ENCODE measurements around the gene TXNIP. TPM values are rescaled to one million over a fixed set of nuclear protein-coding genes. Genes with fewer than 3 reads are reported as not detected.

Gene TXNIP
- total and polyA plus RNA-seq, 2 experiments from 2014 or later = 22.8 to 29.1 TPM

DNA sequence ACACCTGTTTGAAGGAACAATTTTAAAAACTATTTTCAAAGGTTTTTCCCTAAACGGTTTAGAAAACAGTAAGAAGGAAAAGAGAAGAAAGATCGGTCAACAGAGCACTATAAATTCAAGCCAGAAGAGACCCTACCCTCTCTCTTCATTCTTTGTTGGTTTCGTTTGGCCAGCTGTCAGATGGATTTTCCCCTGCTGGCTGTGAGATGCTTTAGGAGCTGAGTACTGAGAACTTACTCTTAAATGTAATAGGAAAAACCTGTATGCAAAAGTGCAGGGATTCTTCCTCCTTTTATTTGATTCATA lies 1.3 kb upstream of the TXNIP start (continued):
- TF ChIP-seq, protein P1, sequence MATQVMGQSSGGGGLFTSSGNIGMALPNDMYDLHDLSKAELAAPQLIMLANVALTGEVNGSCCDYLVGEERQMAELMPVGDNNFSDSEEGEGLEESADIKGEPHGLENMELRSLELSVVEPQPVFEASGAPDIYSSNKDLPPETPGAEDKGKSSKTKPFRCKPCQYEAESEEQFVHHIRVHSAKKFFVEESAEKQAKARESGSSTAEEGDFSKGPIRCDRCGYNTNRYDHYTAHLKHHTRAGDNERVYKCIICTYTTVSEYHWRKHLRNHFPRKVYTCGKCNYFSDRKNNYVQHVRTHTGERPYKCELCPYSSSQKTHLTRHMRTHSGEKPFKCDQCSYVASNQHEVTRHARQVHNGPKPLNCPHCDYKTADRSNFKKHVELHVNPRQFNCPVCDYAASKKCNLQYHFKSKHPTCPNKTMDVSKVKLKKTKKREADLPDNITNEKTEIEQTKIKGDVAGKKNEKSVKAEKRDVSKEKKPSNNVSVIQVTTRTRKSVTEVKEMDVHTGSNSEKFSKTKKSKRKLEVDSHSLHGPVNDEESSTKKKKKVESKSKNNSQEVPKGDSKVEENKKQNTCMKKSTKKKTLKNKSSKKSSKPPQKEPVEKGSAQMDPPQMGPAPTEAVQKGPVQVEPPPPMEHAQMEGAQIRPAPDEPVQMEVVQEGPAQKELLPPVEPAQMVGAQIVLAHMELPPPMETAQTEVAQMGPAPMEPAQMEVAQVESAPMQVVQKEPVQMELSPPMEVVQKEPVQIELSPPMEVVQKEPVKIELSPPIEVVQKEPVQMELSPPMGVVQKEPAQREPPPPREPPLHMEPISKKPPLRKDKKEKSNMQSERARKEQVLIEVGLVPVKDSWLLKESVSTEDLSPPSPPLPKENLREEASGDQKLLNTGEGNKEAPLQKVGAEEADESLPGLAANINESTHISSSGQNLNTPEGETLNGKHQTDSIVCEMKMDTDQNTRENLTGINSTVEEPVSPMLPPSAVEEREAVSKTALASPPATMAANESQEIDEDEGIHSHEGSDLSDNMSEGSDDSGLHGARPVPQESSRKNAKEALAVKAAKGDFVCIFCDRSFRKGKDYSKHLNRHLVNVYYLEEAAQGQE (IDR thresholded peaks at IDR 0.05; ENCODE audit: unreplicated experiment) = no peak
- TF ChIP-seq POLR2AphosphoS5 (IDR thresholded peaks at IDR 0.05; ENCODE audit: low read depth) (no peak), EZH2 (IDR thresholded peaks at IDR 0.05; ENCODE audit: low read depth, unreplicated experiment) (no peak), NANOG (IDR thresholded peaks at IDR 0.05; ENCODE audit: borderline replicate concordance) (no peak), JUNB (IDR thresholded peaks at IDR 0.05; ENCODE audit: unreplicated experiment) (no peak), STAT1 (IDR thresholded peaks at IDR 0.05; ENCODE audit: unreplicated experiment) (no peak), EZH2phosphoT487 (IDR thresholded peaks at IDR 0.05; ENCODE audit: unreplicated experiment) (no peak), ZNF331 (CRISPR knock-in tag; IDR thresholded peaks at IDR 0.05; ENCODE audit: low read depth) (no peak), CREB1 (CRISPR knock-in tag; IDR thresholded peaks at IDR 0.05; ENCODE audit: low read depth) (no peak)
- TF ChIP-seq, protein P2, sequence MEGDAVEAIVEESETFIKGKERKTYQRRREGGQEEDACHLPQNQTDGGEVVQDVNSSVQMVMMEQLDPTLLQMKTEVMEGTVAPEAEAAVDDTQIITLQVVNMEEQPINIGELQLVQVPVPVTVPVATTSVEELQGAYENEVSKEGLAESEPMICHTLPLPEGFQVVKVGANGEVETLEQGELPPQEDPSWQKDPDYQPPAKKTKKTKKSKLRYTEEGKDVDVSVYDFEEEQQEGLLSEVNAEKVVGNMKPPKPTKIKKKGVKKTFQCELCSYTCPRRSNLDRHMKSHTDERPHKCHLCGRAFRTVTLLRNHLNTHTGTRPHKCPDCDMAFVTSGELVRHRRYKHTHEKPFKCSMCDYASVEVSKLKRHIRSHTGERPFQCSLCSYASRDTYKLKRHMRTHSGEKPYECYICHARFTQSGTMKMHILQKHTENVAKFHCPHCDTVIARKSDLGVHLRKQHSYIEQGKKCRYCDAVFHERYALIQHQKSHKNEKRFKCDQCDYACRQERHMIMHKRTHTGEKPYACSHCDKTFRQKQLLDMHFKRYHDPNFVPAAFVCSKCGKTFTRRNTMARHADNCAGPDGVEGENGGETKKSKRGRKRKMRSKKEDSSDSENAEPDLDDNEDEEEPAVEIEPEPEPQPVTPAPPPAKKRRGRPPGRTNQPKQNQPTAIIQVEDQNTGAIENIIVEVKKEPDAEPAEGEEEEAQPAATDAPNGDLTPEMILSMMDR (conservative IDR thresholded peaks at IDR 0.05; ENCODE audit: low read depth in 2 of 2) = no peak

DNA sequence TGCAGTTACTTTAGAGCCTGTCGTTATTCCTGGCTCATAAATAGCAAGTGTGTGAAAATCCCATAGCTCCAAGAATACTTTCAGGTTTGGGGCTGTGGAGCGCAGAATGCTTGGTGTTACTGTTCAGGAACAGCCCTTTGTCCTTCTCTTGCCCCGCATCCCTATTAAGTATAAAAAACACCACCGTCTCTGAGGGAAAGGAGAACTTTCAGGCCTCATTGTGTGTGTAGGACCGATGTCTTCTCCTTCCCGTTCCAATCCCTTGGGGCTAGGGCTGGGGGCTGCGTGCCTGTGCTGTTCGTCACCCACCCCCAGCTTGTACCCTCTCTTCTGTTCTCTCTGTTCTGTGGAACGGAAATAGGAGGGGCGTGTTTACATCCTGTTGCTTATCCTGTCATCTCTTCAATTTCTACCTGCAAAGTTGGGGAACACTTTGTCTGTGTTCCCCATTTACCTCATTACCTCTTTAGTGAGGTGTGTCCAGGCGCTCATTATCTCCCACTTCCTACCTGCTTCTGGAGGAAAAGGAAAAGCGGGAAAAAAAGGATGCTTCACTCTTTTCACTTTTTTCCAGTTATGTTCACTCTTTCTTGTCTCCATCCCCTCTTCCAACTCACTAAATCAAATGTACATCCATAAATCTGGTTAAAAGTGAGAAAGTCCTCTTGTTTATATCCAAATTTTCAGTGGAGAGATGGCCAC lies 788 bp upstream of the TXNIP start:
- Histone ChIP-seq H3F3A (replicated peaks; ENCODE audit: low read depth) (peaks cover 5% of the 10 kb centered on the region), H3K79me2 (replicated peaks; ENCODE audit: insufficient read depth) (peaks cover 18% of the 10 kb centered on the region), H3K27me3 (ENCODE audit: insufficient read depth) (no peaks in the 10 kb centered on the region), H4K20me1 (replicated peaks; ENCODE audit: insufficient read depth) (no peaks in the 10 kb centered on the region), H3K4me3 (peak overlapping the region; percentile 75), H3K9me2 (ENCODE audit: insufficient read depth) (no peaks in the 10 kb centered on the region), H3K4me2 (peak overlapping the region; percentile 93), H3K27ac (ENCODE audit: low read depth) (peak overlapping the region; percentile 24; the same call in 1 of the 2 replicates), H2AFZ (peak overlapping the region; percentile 91), H3K4me1 (ENCODE audit: insufficient read depth) (peaks cover 39% of the 10 kb centered on the region), H3K36me3 (ENCODE audit: insufficient read depth) (no peaks in the 10 kb centered on the region; the same call in 1 of the 2 replicates)
- peaks cover 43% of the 10 kb centered on the region for H3K36me3 Mint-ChIP-seq (ENCODE audit: low read depth)
- H3K27me3 Mint-ChIP-seq (ENCODE audit: insufficient read depth, low read depth, poor library complexity) = peaks cover 9% of the 10 kb centered on the region
- TF ChIP-seq, protein P3, sequence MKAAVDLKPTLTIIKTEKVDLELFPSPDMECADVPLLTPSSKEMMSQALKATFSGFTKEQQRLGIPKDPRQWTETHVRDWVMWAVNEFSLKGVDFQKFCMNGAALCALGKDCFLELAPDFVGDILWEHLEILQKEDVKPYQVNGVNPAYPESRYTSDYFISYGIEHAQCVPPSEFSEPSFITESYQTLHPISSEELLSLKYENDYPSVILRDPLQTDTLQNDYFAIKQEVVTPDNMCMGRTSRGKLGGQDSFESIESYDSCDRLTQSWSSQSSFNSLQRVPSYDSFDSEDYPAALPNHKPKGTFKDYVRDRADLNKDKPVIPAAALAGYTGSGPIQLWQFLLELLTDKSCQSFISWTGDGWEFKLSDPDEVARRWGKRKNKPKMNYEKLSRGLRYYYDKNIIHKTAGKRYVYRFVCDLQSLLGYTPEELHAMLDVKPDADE (IDR thresholded peaks at IDR 0.05) = 0 out of 2 replicates have a peak, but pooled peaks have one; percentile 1
- TF ChIP-seq NANOG (IDR thresholded peaks at IDR 0.05; ENCODE audit: borderline replicate concordance) = no peak
- ATAC-seq = peak; percentile 22
- peak; percentile 38 for DNase-seq (ENCODE audit: low spot score)
- H3K27ac Mint-ChIP-seq = peak overlapping the region; percentile 89
- H3K4me3 Mint-ChIP-seq = peak overlapping the region; percentile 99
- H3K4me1 Mint-ChIP-seq = peaks cover 49% of the 10 kb centered on the region
- no peaks in the 10 kb centered on the region for H3K9me3 Mint-ChIP-seq
